Dendritic cell treated with granulocyte-macrophage colony-stimulating factor and Interleukin-4, amounts not matched to agents 40 ng/mL and 50 ng/mL, for 4 days (primary cell): Measurements from ENCODE around the gene CLN6.
A peak's percentile ranks its signal among the peaks of the same experiment; 100 is the strongest.
"Not testable (repeated sequence)": the region's sequence is repeated elsewhere in the genome, so short reads cannot be mapped to it uniquely, and the experiment has no call there.

ENCODE experiments used
- H3K27ac Mint-ChIP-seq: one replicate; pipeline ENCODE4 v1.8.0; 2022; ENCODE audit warnings: mild to moderate bottlenecking, mixed read lengths
- H3K27me3 Mint-ChIP-seq: one replicate; pipeline ENCODE4 v1.8.0; 2022; ENCODE audit warnings: mild to moderate bottlenecking, mixed read lengths
- H3K36me3 Mint-ChIP-seq: one replicate; pipeline ENCODE4 v1.8.0; 2022; ENCODE audit warnings: low read depth, mixed read lengths
- H3K4me1 Mint-ChIP-seq: one replicate; pipeline ENCODE4 v1.8.0; 2022; ENCODE audit warnings: low read depth, mixed read lengths
- H3K4me3 Mint-ChIP-seq: one replicate; pipeline ENCODE4 v1.8.0; 2022; ENCODE audit warnings: mild to moderate bottlenecking, moderate library complexity, mixed read lengths
- H3K9me3 Mint-ChIP-seq: one replicate; pipeline ENCODE4 v1.8.0; 2022; ENCODE audit warnings: mixed read lengths
- intact Hi-C: fragments of 100-400 bp; cut with micrococcal nuclease; formaldehyde crosslinking; loops from one replicate; pipeline ENCODE4 v1.15.0; 2022

The CLN6 gene

GRCh38 chr15:68235022-68235421 is 5.5 kb upstream of the CLN6 start:
- no peaks in the 10 kb centered on the region for H3K9me3 Mint-ChIP-seq
- H3K4me1 Mint-ChIP-seq = peaks cover 47% of the 10 kb centered on the region
- no peaks in the 10 kb centered on the region for H3K36me3 Mint-ChIP-seq
- no peak overlapping the region for H3K4me3 Mint-ChIP-seq
- no peak overlapping the region for H3K27ac Mint-ChIP-seq
- peaks cover 4% of the 10 kb centered on the region for H3K27me3 Mint-ChIP-seq
- intact Hi-C loops = no loop called here

DNA sequence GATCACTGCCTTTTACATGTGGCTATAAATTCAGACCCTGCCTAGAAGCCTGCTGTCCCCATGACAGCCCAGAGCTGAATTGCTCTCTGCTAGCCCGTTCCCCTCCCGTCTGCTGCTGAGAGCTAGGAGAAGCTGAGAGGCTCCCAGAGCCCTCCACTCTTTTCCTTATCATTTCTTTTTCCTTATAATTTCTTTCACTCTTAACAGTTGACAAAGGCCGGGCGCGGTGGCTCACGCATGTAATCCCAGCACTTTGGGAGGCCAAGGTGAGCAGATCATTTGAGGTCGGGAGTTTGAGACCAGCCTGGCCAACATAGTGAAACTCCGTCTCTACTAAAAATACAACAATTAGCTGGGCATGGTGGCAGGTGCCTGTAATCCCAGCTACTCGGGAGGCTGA is 5.0 kb upstream of the CLN6 start:
- H3K36me3 Mint-ChIP-seq, H3K27me3 Mint-ChIP-seq, H3K9me3 Mint-ChIP-seq, intact Hi-C loops, H3K4me3 Mint-ChIP-seq: not testable (repeated sequence)
- H3K27ac Mint-ChIP-seq = peak overlapping the region; percentile 64
- peaks cover 51% of the 10 kb centered on the region for H3K4me1 Mint-ChIP-seq

DNA sequence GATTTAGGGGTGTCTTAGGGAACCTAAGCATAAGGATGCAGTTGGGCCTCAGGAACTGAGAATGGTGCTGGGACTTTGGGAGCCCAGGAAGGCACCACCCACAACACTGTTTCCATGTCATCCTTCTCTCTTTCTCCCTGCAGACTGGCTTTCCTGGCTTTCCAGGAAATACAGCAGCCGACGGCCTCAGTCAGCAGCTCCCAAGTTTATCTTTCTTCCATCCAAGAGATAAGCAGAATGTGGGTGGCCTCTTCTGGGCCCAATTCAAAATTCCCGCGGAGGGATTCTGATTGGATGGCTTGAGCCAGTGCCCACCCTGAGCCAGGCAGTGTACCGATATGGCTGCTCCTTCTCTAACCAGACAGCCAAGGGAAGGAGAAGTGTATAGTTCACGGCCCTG is 4.5 kb upstream of the CLN6 start:
- peaks cover 51% of the 10 kb centered on the region for H3K4me1 Mint-ChIP-seq
- no peaks in the 10 kb centered on the region for H3K36me3 Mint-ChIP-seq
- intact Hi-C loops = no loop called here
- H3K9me3 Mint-ChIP-seq = no peaks in the 10 kb centered on the region
- no peak overlapping the region for H3K4me3 Mint-ChIP-seq
- peaks cover 4% of the 10 kb centered on the region for H3K27me3 Mint-ChIP-seq
- H3K27ac Mint-ChIP-seq = peak overlapping the region; percentile 64

DNA sequence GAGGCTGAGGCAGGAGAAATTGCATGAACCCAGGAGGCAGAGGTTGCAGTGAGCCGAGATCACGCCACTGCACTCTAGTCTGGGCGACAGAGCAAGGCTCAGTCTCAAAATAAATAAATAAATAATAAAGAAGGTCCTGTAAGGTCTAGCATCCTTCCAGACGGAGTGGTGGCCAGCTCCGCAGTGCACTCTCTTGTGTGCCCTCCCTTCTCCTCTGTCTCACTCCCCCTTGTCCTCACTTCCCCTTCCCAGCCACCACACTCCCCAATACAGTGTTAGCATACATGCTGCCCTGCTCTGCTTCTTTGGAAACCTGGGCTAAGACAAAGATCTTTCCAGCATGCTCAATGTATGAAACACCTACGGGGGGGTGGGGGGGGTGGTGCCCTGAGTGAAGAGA is 3.4 kb upstream of the CLN6 start:
- Mint-ChIP-seq H3K9me3 (no peaks in the 10 kb centered on the region), H3K27ac (peak overlapping the region; percentile 70), H3K4me3 (no peak overlapping the region), H3K36me3 (no peaks in the 10 kb centered on the region), H3K4me1 (peaks cover 60% of the 10 kb centered on the region), H3K27me3 (peaks cover 4% of the 10 kb centered on the region)
- intact Hi-C loops = no loop called here

DNA sequence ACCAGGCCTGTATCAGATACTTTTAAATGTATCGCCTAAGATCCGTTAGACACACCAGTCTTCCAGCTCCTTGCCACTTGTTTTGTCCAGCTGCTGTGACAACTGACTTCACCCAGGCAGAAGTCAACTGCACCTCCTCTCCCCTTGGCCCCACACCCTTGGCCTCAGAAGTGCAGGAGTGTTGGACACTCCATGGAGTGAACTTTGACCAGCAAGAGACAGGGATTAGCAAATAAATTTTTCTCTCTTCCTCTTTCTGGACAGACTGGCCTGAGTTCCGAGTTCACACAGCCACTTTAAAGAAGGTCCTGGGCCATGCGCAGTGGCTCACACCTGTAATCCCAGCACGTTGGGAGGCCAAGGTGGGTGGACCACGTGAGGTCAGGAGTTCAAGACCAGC is 2.9 kb upstream of the CLN6 start:
- intact Hi-C loops = no loop called here
- H3K4me3 Mint-ChIP-seq = peak overlapping the region; percentile 26
- no peaks in the 10 kb centered on the region for H3K9me3 Mint-ChIP-seq
- peaks cover 4% of the 10 kb centered on the region for H3K27me3 Mint-ChIP-seq
- H3K27ac Mint-ChIP-seq = peak overlapping the region; percentile 70
- peaks cover 65% of the 10 kb centered on the region for H3K4me1 Mint-ChIP-seq
- no peaks in the 10 kb centered on the region for H3K36me3 Mint-ChIP-seq

DNA sequence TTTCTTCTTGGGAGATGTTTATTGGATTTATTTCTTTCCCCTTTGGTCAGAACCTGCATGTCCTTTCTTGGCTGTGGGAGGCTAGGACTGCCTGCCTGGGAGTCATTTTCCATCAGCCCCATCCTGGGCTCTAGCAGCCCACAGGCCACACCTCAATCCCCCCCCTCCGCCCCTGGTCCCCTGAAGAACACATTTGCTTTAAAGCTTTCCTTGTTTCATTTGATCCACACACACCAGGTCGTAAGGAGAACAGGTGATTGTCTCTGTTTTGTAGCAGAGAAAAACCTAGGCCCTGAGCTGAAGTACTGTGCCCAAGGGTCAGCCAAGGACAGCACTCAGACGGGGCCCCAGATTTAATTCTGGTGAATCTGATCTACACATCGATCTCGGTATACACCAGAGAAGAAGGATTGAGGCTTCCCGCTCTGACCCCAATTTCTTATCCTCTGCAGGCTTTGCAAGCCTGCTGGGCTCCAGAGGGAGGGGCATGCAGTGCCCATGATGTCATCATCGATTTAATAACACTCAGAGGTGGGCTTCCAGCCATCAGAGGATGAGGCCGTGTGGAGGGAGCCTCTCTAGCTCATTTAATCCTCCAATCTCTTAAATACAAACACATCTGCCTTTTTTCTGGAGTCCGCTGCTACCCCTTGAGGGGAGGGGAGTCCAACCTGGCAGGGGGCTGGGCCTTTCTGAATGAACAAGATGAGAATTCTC is 1.7 kb upstream of the CLN6 start:
- peaks cover 71% of the 10 kb centered on the region for H3K4me1 Mint-ChIP-seq
- H3K36me3 Mint-ChIP-seq = no peaks in the 10 kb centered on the region
- intact Hi-C loops = no loop called here
- H3K27me3 Mint-ChIP-seq = peaks cover 4% of the 10 kb centered on the region
- H3K27ac Mint-ChIP-seq = peak overlapping the region; percentile 11
- no peak overlapping the region for H3K4me3 Mint-ChIP-seq
- no peaks in the 10 kb centered on the region for H3K9me3 Mint-ChIP-seq

- peaks cover 4% of the 10 kb centered on the region for H3K27me3 Mint-ChIP-seq
- no peaks in the 10 kb centered on the region for H3K9me3 Mint-ChIP-seq
- H3K36me3 Mint-ChIP-seq = no peaks in the 10 kb centered on the region
- intact Hi-C loops = no loop called here
- peak overlapping the region; percentile 78 for H3K4me3 Mint-ChIP-seq
- peaks cover 72% of the 10 kb centered on the region for H3K4me1 Mint-ChIP-seq
- H3K27ac Mint-ChIP-seq = peak overlapping the region; percentile 68
Measured at GRCh38 chr15:68230157-68231100, 901 bp upstream of the CLN6 start.

- Mint-ChIP-seq H3K36me3 (no peaks in the 10 kb centered on the region), H3K27ac (peak overlapping the region; percentile 68), H3K4me1 (peaks cover 75% of the 10 kb centered on the region), H3K27me3 (peaks cover 4% of the 10 kb centered on the region), H3K4me3 (peak overlapping the region; percentile 78), H3K9me3 (no peaks in the 10 kb centered on the region)
- intact Hi-C loops = no loop called here
Measured at GRCh38 chr15:68228971-68229385, 550 bp downstream of the CLN6 start.

- Mint-ChIP-seq H3K4me1 (peaks cover 69% of the 10 kb centered on the region), H3K27me3 (peaks cover 4% of the 10 kb centered on the region), H3K36me3 (peaks cover 1% of the 10 kb centered on the region), H3K9me3 (no peaks in the 10 kb centered on the region), H3K4me3 (peak overlapping the region; percentile 78), H3K27ac (peak overlapping the region; percentile 68)
- intact Hi-C loops = no loop called here
Measured at GRCh38 chr15:68228143-68228970, 1.2 kb downstream of the CLN6 start.

DNA sequence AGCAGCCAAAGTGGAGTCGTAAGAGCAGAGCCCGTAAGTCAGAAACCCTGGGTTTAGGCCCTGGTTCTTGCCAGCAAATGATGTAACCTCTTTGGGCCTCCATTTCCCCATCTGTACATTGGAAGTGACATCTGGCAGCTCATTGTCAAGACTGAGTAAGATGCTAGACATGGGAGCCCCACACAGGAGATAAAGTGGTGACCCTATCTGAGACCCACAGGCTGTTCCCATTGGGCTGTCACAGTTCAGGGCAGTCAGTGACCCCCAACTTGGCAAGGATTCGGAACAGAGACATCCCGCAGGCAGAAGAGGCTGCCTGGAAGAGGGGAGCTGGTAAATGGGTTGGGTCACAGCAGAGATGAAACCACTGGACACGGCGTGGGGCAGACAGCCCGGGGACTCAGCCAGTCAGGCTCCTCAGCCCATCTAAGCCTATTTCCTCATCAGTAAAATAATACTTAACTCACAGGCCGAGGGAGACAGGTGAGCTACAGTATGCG is 1.8 kb downstream of the CLN6 start:
- H3K36me3 Mint-ChIP-seq = peaks cover 6% of the 10 kb centered on the region
- H3K27ac Mint-ChIP-seq = no peak overlapping the region
- H3K4me1 Mint-ChIP-seq = peaks cover 68% of the 10 kb centered on the region
- H3K9me3 Mint-ChIP-seq = no peaks in the 10 kb centered on the region
- intact Hi-C loops = no loop called here
- peak overlapping the region; percentile 32 for H3K4me3 Mint-ChIP-seq
- H3K27me3 Mint-ChIP-seq = peaks cover 4% of the 10 kb centered on the region

DNA sequence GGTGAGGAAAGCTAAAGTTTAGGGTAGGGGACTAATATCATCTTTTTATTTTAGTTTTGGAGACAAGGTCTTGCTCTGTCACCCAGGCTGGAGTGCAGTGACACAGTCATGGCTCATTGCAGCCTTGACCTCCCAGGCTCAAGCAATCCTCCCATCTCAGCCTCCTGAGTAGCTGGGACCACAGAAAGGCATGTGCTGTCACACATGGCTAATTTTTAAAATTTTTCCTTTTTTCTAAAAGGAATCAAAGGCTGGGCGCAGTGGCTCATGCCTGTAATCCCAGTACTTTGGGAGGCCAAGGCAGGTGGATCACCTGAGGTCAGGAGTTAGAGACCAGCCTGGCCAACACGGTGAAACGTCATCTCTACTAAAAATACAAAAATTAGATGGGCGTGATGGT is 4.1 kb downstream of the CLN6 start:
- intact Hi-C loops, H3K9me3 Mint-ChIP-seq, H3K27me3 Mint-ChIP-seq, H3K4me3 Mint-ChIP-seq, H3K27ac Mint-ChIP-seq: not testable (repeated sequence)
- peaks cover 46% of the 10 kb centered on the region for H3K4me1 Mint-ChIP-seq
- peaks cover 11% of the 10 kb centered on the region for H3K36me3 Mint-ChIP-seq

DNA sequence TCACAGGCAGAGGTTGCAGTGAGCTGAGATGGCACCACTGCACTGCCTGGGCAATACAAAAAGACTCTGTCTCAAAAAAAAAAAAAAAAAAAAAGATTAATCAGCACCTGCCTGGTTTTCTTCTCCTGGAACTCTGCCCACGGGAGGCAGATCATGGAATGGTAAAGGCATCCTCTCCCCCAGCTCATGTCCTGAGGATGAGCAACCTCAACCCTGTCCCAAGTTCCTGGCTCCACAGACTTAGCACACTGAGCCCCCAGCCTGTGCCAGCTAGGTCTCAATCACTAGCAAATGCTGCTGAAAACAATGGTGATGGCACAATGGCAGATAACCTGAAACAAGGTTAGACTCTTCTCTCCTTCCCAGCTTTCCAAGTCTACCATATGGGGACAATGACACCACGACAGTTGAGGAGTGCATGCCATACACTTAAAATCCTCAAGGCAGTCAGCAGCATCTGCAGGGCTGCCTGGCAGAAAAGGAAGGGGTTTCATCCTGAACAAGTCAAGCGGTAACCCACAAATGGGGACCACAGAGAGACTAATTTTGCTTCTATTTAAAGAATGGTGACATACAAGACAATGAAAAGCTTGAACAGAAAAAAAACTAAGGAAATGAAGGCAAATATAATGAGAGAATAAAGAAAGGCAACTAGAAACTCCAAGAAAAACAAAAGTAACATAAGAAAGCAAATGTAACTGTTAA is 4.8 kb downstream of the CLN6 start:
- Mint-ChIP-seq H3K9me3 (no peaks in the 10 kb centered on the region), H3K27ac (no peak overlapping the region), H3K27me3 (no peaks in the 10 kb centered on the region), H3K36me3 (peaks cover 11% of the 10 kb centered on the region), H3K4me3 (no peak overlapping the region), H3K4me1 (peaks cover 44% of the 10 kb centered on the region)
- intact Hi-C loops = no loop called here

- H3K27ac Mint-ChIP-seq = no peak overlapping the region
- H3K4me1 Mint-ChIP-seq = peaks cover 46% of the 10 kb centered on the region
- H3K27me3 Mint-ChIP-seq = no peaks in the 10 kb centered on the region
- no peak overlapping the region for H3K4me3 Mint-ChIP-seq
- intact Hi-C loops = no loop called here
- H3K9me3 Mint-ChIP-seq = no peaks in the 10 kb centered on the region
- H3K36me3 Mint-ChIP-seq = peaks cover 11% of the 10 kb centered on the region
Measured at GRCh38 chr15:68224108-68224507, 5.4 kb downstream of the CLN6 start.
